CD14-positive monocyte (primary cell): ENCODE data around the gene GCKR. TPM values are rescaled to one million over a fixed set of nuclear protein-coding genes. Genes with fewer than 3 reads are reported as not detected.
A peak's percentile ranks its signal among the peaks of the same experiment; 100 is the strongest.

Source experiments
- DNase-seq, 3 donors: peaks; one replicate each; pipeline ENCODE4 v3.0.0-alpha.2; 2011 to 2022
- H2AFZ ChIP-seq: 2 replicates; pipeline ENCODE4 v1.6.0; 2012; ENCODE audit warnings: mild to moderate bottlenecking, low read depth, low read length, inconsistent platforms; ENCODE audit not compliant: insufficient read depth, poor library complexity, severe bottlenecking
- H3K27ac ChIP-seq, 2 donors: 1 replicate in 1 of 2; 2 replicates in 1 of 2; pipeline ENCODE4 v1.5.1; 2012 to 2013; ENCODE audit warnings: low read length in 2 of 2, control low read depth in 1 of 2, inconsistent platforms in 1 of 2, low read depth in 1 of 2, mild to moderate bottlenecking in 1 of 2
- H3K27me3 ChIP-seq, 2 donors: one replicate each; pipeline versions ENCODE4 v1.6.0 to v1.6.1; 2011 to 2013; ENCODE audit warnings: low read length in 2 of 2; ENCODE audit not compliant: control insufficient read depth in 2 of 2, insufficient read depth in 2 of 2
- H3K36me3 ChIP-seq, 2 donors: replicated peaks in 1 of 2; 1 replicate in 1 of 2; 2 replicates in 1 of 2; pipeline versions ENCODE4 v1.5.1 to v1.6.1; 2012 to 2013; ENCODE audit warnings: low read length in 2 of 2, control low read depth in 1 of 2, inconsistent platforms in 1 of 2, mild to moderate bottlenecking in 1 of 2; ENCODE audit not compliant: insufficient read depth in 2 of 2, control insufficient read depth in 1 of 2
- H3K4me1 ChIP-seq, 2 donors: 1 replicate in 1 of 2; 2 replicates in 1 of 2; pipeline versions ENCODE4 v1.5.1 to v1.6.1; 2012 to 2013; ENCODE audit warnings: low read length in 2 of 2, control low read depth in 1 of 2, inconsistent platforms in 1 of 2, mild to moderate bottlenecking in 1 of 2, moderate library complexity in 1 of 2; ENCODE audit not compliant: insufficient read depth in 2 of 2, control insufficient read depth in 1 of 2
- H3K4me2 ChIP-seq: replicated peaks from 2 replicates; pipeline ENCODE3; 2012; ENCODE audit warnings: low read length, moderate library complexity, mild to moderate bottlenecking; ENCODE audit not compliant: poor library complexity, severe bottlenecking; ENCODE audit errors: extremely low read depth
- H3K4me3 ChIP-seq, 3 experiments: fragments of 200-600 bp in 1 of 3; sonication (generic) in 1 of 3; replicated peaks in 1 of 3; 1 replicate in 2 of 3; 2 replicates in 1 of 3; pipeline ENCODE4 v1.5.1; 2011 to 2013; ENCODE audit warnings: low read length in 3 of 3, mild to moderate bottlenecking in 3 of 3, control low read depth in 2 of 3, low read depth in 2 of 3, inconsistent platforms in 1 of 3, moderate library complexity in 1 of 3
- H3K79me2 ChIP-seq: 2 replicates; pipeline ENCODE4 v1.6.0; 2012; ENCODE audit warnings: mild to moderate bottlenecking, control low read depth, inconsistent platforms, low read length, moderate library complexity; ENCODE audit not compliant: insufficient read depth
- H3K9ac ChIP-seq: 2 replicates; pipeline ENCODE4 v1.6.0; 2017; ENCODE audit warnings: low read length, mild to moderate bottlenecking; ENCODE audit not compliant: insufficient read depth, poor library complexity, severe bottlenecking
- H3K9me3 ChIP-seq, 2 donors: replicated peaks in 1 of 2; 1 replicate in 1 of 2; 2 replicates in 1 of 2; pipeline versions ENCODE4 v1.5.1 to v1.6.1; 2012 to 2013; ENCODE audit warnings: low read length in 2 of 2, control low read depth in 1 of 2; ENCODE audit not compliant: control insufficient read depth in 1 of 2, insufficient read depth in 1 of 2
- H4K20me1 ChIP-seq: 2 replicates; pipeline ENCODE4 v1.6.0; 2012; ENCODE audit warnings: mild to moderate bottlenecking, low read length, control low read depth, moderate library complexity; ENCODE audit not compliant: insufficient read depth
- H3K27ac Mint-ChIP-seq, 7 donors: one replicate each; pipeline ENCODE4 v1.8.0; 2020; ENCODE audit warnings: mild to moderate bottlenecking in 7 of 7, mixed read lengths in 7 of 7, moderate library complexity in 6 of 7, inconsistent platforms in 2 of 7
- H3K27me3 Mint-ChIP-seq, 3 donors: one replicate each; pipeline ENCODE4 v1.8.0; 2021 to 2022; ENCODE audit warnings: low read depth in 3 of 3, mild to moderate bottlenecking in 3 of 3, mixed read lengths in 3 of 3, moderate library complexity in 3 of 3, inconsistent platforms in 1 of 3
- H3K36me3 Mint-ChIP-seq, 2 donors: one replicate each; pipeline ENCODE4 v1.8.0; 2020; ENCODE audit warnings: mixed read lengths in 2 of 2, inconsistent platforms in 1 of 2, mild to moderate bottlenecking in 1 of 2
- H3K4me1 Mint-ChIP-seq: one replicate; pipeline ENCODE4 v1.8.0; 2020; ENCODE audit warnings: mild to moderate bottlenecking, mixed read lengths
- H3K4me3 Mint-ChIP-seq, 2 donors: one replicate each; pipeline ENCODE4 v1.8.0; 2020; ENCODE audit warnings: mild to moderate bottlenecking in 2 of 2, mixed read lengths in 2 of 2, moderate library complexity in 1 of 2
- H3K9me3 Mint-ChIP-seq, 7 donors: one replicate each; pipeline ENCODE4 v1.8.0; 2020 to 2022; ENCODE audit warnings: mixed read lengths in 7 of 7, mild to moderate bottlenecking in 6 of 7, moderate library complexity in 6 of 7, inconsistent platforms in 2 of 7
- CTCF ChIP-seq: fragments of 200-600 bp; IDR thresholded peaks from one replicate; pipeline ENCODE4 v1.8.0; 2022; ENCODE audit warnings: antibody characterized with exemption, mild to moderate bottlenecking
- WGBS: methylation state at CpG from one replicate; pipeline ENCODE4 v1.1.5; 2013; ENCODE audit warnings: missing lambda C conversion rate; ENCODE audit not compliant: insufficient coverage; 5-methylcytosine and 5-hydroxymethylcytosine counted together
- intact Hi-C, 2 donors: fragments of 100-400 bp; cut with micrococcal nuclease; formaldehyde crosslinking; loops; one replicate each; pipeline versions ENCODE4 v1.15.0 to v1.15.1; 2023
- polyA plus RNA-seq, 3 donors: library from polyadenylated mRNA; depleted of rRNA in 1 of 3; unstranded in 2 of 3; stranded (reverse) in 1 of 3; fragments of 300-500 nt in 2 of 3; fragments of >200 nt in 1 of 3; fragmentation: Illumina TruSeq in 2 of 3; gene quantifications; 1 replicate in 2 of 3; 2 replicates in 1 of 3; pipeline ENCODE4 v1.2.3, GENCODE V29; 2012 to 2021

Gene GCKR
- polyA plus RNA-seq, 3 donors, result not detected

GRCh38 chr2:27492557-27492956, 4.1 kb upstream of the GCKR start:
- H3K4me1 ChIP-seq, result peaks cover 23 to 37% of the 10 kb centered on the region in 2 donors
- no peaks in the 10 kb centered on the region for H3K79me2 ChIP-seq
- Mint-ChIP-seq H3K4me1 (peaks cover 43% of the 10 kb centered on the region), H3K9me3 (peaks cover 0 to 15% (median 4%) of the 10 kb centered on the region in 7 donors), H3K36me3 (peaks cover 13 to 22% of the 10 kb centered on the region in 2 donors), H3K27ac (peak overlapping the region in 1 of 7 donors; percentile 21), H3K27me3 (peaks cover 48 to 51% (median 48%) of the 10 kb centered on the region in 3 donors), H3K4me3 (peak overlapping the region in 1 of 2 donors; percentile 20)
- TF ChIP-seq CTCF, result no peak
- no peak overlapping the region for H3K4me2 ChIP-seq
- no peaks in the 10 kb centered on the region for H4K20me1 ChIP-seq
- no peaks in the 10 kb centered on the region for H3K36me3 ChIP-seq
- WGBS, result 90% methylated on average over 2 of the region's 4 CpGs
- H3K27me3 ChIP-seq, result peaks cover 37 to 41% of the 10 kb centered on the region in 2 donors
- no peak overlapping the region for H3K4me3 ChIP-seq
- no peak overlapping the region for H2AFZ ChIP-seq
- H3K9me3 ChIP-seq, result peaks cover 0 to 4% of the 10 kb centered on the region in 2 donors
- H3K27ac ChIP-seq, result no peak overlapping the region
- DNase-seq, result no peak
- intact Hi-C loops, result loop anchor here (5.0 to 10.0 kb wide), 4 partner anchors 92 to 280 kb away; partner anchors contain the start of genes ATRAID (in 1 of the 2), EIF2B4 (in 1 of the 2), SLC5A6 (in 1 of the 2) and SNX17 (in 1 of the 2)
- H3K9ac ChIP-seq, result no peak overlapping the region

- DNase-seq, result no peak
- H3K4me3 Mint-ChIP-seq, result peak overlapping the region; percentile 13 to 76
- Histone ChIP-seq H3K4me1 (peaks cover 22 to 34% of the 10 kb centered on the region in 2 donors), H4K20me1 (no peaks in the 10 kb centered on the region), H2AFZ (no peak overlapping the region), H3K36me3 (no peaks in the 10 kb centered on the region), H3K4me3 (no peak overlapping the region), H3K4me2 (no peak overlapping the region), H3K27me3 (peaks cover 44 to 55% of the 10 kb centered on the region in 2 donors), H3K27ac (no peak overlapping the region), H3K79me2 (no peaks in the 10 kb centered on the region), H3K9ac (no peak overlapping the region), H3K9me3 (peaks cover 0 to 4% of the 10 kb centered on the region in 2 donors)
- H3K4me1 Mint-ChIP-seq, result peaks cover 39% of the 10 kb centered on the region
- H3K27ac Mint-ChIP-seq, result no peak overlapping the region
- peaks cover 13 to 22% of the 10 kb centered on the region in 2 donors for H3K36me3 Mint-ChIP-seq
- no peak for TF ChIP-seq CTCF
- H3K27me3 Mint-ChIP-seq, result peaks cover 52 to 61% (median 56%) of the 10 kb centered on the region in 3 donors
- peaks cover 0 to 15% (median 4%) of the 10 kb centered on the region in 7 donors for H3K9me3 Mint-ChIP-seq
- WGBS, result 97% methylated on average over 5 of the region's 13 CpGs
- intact Hi-C loops, result loop anchor here (5.0 to 10.0 kb wide), 4 partner anchors 91 to 282 kb away; partner anchors contain the start of genes ATRAID (in 1 of the 2), EIF2B4 (in 1 of the 2), SLC5A6 (in 1 of the 2) and SNX17 (in 1 of the 2)
Observed at GRCh38 chr2:27493948-27494283, 2.7 kb upstream of the GCKR start.
